Sigmoid colon (tissue), 4 donors: ENCODE results near the gene LGALS7B.
"Not testable (repeated sequence)": the region's sequence is repeated elsewhere in the genome, so short reads cannot be mapped to it uniquely, and the experiment has no call there.

Experiments
- EP300 ChIP-seq, 4 donors: sonication (generic); formaldehyde crosslinking; IDR thresholded peaks; one replicate each; pipeline ENCODE4 v1.6.1; 2017; ENCODE audit warnings: antibody characterized with exemption in 4 of 4
- POLR2A ChIP-seq, 2 donors: fragments of 450-650 bp; IDR thresholded peaks; one replicate each; pipeline ENCODE4 v1.6.1; 2016; ENCODE audit warnings: antibody characterized with exemption in 2 of 2, mild to moderate bottlenecking in 2 of 2, moderate library complexity in 2 of 2
- POLR2AphosphoS5 ChIP-seq, 4 donors: sonication (generic); formaldehyde crosslinking; IDR thresholded peaks; one replicate each; pipeline ENCODE4 v1.6.1; 2017; ENCODE audit warnings: antibody characterized with exemption in 4 of 4
- TF ChIP-seq, protein P1 (sequence below), 4 experiments: fragments of 450-650 bp in 3 of 4; fragments of 200-600 bp in 1 of 4; IDR thresholded peaks; one replicate each; pipeline ENCODE4 v1.5.1; 2016 to 2019; ENCODE audit warnings: antibody characterized with exemption in 4 of 4, mild to moderate bottlenecking in 3 of 4, moderate library complexity in 2 of 4

DNA sequence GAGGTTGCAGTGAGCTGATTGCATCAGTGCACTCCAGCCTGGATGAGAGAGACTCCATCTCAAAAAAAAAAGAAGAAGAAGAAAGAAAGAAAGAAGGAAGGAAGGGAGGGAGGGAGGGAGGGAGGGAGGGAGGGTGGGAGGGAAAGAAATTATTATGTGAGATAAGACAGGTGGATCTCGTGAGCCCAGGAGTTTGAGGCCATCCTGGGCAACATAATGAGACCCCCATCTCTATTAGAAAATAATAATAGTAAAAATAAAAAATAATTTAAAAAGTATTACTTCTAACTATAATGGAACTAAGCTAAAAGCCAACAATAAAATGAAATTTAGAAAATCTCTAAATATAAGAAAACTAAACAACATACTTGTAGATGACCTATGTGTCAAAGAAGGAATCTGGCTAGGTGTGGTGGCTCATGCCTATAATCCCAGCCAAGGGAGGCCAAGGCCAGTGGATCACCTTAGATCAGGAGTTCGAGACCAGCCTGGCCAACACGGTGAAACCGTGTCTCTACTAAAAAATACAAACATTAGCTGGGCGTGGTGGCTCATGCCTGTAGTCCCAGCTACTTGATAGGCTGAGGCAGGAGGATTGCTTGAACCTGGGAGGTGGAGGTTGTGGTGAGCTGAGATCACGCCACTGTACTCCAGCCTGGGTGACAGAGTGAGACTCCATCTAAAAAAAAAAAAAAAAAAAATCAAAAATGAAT is 28.0 kb upstream of the LGALS7B start:
- TF ChIP-seq, protein P1, sequence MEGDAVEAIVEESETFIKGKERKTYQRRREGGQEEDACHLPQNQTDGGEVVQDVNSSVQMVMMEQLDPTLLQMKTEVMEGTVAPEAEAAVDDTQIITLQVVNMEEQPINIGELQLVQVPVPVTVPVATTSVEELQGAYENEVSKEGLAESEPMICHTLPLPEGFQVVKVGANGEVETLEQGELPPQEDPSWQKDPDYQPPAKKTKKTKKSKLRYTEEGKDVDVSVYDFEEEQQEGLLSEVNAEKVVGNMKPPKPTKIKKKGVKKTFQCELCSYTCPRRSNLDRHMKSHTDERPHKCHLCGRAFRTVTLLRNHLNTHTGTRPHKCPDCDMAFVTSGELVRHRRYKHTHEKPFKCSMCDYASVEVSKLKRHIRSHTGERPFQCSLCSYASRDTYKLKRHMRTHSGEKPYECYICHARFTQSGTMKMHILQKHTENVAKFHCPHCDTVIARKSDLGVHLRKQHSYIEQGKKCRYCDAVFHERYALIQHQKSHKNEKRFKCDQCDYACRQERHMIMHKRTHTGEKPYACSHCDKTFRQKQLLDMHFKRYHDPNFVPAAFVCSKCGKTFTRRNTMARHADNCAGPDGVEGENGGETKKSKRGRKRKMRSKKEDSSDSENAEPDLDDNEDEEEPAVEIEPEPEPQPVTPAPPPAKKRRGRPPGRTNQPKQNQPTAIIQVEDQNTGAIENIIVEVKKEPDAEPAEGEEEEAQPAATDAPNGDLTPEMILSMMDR (IDR thresholded peaks at IDR 0.05) = not testable (repeated sequence)
- not testable (repeated sequence) for TF ChIP-seq POLR2A, EP300, POLR2AphosphoS5 (IDR thresholded peaks at IDR 0.05)
